ENCODE data around the gene ATXN1.

DNA sequence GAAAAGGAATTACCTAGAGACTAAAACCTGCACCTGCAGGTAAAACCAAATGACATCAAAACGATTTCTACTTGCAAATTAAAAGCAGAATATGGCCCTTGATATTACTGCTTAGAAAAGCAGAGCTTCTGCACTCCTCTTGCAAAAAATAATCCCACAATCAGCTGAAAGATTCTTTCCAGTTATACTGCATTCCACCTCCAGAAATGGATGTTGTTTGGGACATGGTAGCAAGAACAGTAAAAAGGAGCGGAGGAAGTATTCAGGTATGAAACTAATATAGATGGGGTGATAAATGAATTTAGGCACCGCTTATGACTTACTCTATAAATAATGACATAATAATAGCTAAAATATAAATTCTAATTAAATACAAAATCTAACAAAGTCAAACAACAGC is 14.9 kb downstream of the ATXN1 start:
- TF ChIP-seq, protein P1, sequence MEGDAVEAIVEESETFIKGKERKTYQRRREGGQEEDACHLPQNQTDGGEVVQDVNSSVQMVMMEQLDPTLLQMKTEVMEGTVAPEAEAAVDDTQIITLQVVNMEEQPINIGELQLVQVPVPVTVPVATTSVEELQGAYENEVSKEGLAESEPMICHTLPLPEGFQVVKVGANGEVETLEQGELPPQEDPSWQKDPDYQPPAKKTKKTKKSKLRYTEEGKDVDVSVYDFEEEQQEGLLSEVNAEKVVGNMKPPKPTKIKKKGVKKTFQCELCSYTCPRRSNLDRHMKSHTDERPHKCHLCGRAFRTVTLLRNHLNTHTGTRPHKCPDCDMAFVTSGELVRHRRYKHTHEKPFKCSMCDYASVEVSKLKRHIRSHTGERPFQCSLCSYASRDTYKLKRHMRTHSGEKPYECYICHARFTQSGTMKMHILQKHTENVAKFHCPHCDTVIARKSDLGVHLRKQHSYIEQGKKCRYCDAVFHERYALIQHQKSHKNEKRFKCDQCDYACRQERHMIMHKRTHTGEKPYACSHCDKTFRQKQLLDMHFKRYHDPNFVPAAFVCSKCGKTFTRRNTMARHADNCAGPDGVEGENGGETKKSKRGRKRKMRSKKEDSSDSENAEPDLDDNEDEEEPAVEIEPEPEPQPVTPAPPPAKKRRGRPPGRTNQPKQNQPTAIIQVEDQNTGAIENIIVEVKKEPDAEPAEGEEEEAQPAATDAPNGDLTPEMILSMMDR (IDR thresholded peaks at IDR 0.05; ENCODE audit: poor library complexity, severe bottlenecking), result no peak
- TF ChIP-seq EZH2 (IDR thresholded peaks at IDR 0.05; ENCODE audit: borderline replicate concordance, insufficient read depth, low read length, poor library complexity, severe bottlenecking) (no peak), POLR2AphosphoS5 (IDR thresholded peaks at IDR 0.05) (no peak), SMC3 (conservative IDR thresholded peaks at IDR 0.05; ENCODE audit: poor library complexity) (no peak), TAF1 (IDR thresholded peaks at IDR 0.05; ENCODE audit: low read depth) (no peak), EP300 (conservative IDR thresholded peaks at IDR 0.05; ENCODE audit: poor library complexity, severe bottlenecking) (no peak), MXI1 (conservative IDR thresholded peaks at IDR 0.05; ENCODE audit: poor library complexity, severe bottlenecking) (no peak), RAD21 (conservative IDR thresholded peaks at IDR 0.05) (no peak)
- TF ChIP-seq, protein P2, sequence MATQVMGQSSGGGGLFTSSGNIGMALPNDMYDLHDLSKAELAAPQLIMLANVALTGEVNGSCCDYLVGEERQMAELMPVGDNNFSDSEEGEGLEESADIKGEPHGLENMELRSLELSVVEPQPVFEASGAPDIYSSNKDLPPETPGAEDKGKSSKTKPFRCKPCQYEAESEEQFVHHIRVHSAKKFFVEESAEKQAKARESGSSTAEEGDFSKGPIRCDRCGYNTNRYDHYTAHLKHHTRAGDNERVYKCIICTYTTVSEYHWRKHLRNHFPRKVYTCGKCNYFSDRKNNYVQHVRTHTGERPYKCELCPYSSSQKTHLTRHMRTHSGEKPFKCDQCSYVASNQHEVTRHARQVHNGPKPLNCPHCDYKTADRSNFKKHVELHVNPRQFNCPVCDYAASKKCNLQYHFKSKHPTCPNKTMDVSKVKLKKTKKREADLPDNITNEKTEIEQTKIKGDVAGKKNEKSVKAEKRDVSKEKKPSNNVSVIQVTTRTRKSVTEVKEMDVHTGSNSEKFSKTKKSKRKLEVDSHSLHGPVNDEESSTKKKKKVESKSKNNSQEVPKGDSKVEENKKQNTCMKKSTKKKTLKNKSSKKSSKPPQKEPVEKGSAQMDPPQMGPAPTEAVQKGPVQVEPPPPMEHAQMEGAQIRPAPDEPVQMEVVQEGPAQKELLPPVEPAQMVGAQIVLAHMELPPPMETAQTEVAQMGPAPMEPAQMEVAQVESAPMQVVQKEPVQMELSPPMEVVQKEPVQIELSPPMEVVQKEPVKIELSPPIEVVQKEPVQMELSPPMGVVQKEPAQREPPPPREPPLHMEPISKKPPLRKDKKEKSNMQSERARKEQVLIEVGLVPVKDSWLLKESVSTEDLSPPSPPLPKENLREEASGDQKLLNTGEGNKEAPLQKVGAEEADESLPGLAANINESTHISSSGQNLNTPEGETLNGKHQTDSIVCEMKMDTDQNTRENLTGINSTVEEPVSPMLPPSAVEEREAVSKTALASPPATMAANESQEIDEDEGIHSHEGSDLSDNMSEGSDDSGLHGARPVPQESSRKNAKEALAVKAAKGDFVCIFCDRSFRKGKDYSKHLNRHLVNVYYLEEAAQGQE (IDR thresholded peaks at IDR 0.05; ENCODE audit: borderline replicate concordance), result no peak

Measured in neural cell (in vitro differentiated cells).